Sigmoid colon (tissue), 7 donors: ENCODE results near the gene NEURL1. TPM values are rescaled to one million over a fixed set of nuclear protein-coding genes. Genes with fewer than 3 reads are reported as not detected.

Source experiments
- DNase-seq: peaks from one replicate; pipeline ENCODE4 v3.0.0-alpha.2; 2019
- H3K27ac ChIP-seq, 4 donors: fragments of 200-600 bp; sonication (generic); one replicate each; pipeline ENCODE4 v1.5.1; 2016 to 2019; ENCODE audit warnings: mild to moderate bottlenecking in 1 of 4
- H3K27me3 ChIP-seq, 3 donors: fragments of 200-600 bp; sonication (generic); one replicate each; pipeline ENCODE4 v1.5.1; 2019; ENCODE audit warnings: mild to moderate bottlenecking in 1 of 3
- H3K36me3 ChIP-seq, 4 donors: fragments of 200-600 bp; sonication (generic); one replicate each; pipeline ENCODE4 v1.5.1; 2016 to 2019
- H3K4me1 ChIP-seq, 4 donors: fragments of 200-600 bp; sonication (generic); one replicate each; pipeline ENCODE4 v1.5.1; 2017 to 2019
- H3K4me3 ChIP-seq, 4 donors: fragments of 200-600 bp; sonication (generic); one replicate each; pipeline ENCODE4 v1.5.1; 2017 to 2019; ENCODE audit warnings: mild to moderate bottlenecking in 2 of 4, moderate library complexity in 1 of 4
- H3K9me3 ChIP-seq, 4 donors: fragments of 200-600 bp in 3 of 4; sonication (generic) in 3 of 4; one replicate each; pipeline versions ENCODE4 v1.5.1 to v1.6.1; 2013 to 2019
- EP300 ChIP-seq, 4 donors: sonication (generic); formaldehyde crosslinking; IDR thresholded peaks; one replicate each; pipeline ENCODE4 v1.6.1; 2017; ENCODE audit warnings: antibody characterized with exemption in 4 of 4
- POLR2A ChIP-seq, 2 donors: fragments of 450-650 bp; IDR thresholded peaks; one replicate each; pipeline ENCODE4 v1.6.1; 2016; ENCODE audit warnings: antibody characterized with exemption in 2 of 2, mild to moderate bottlenecking in 2 of 2, moderate library complexity in 2 of 2
- POLR2AphosphoS5 ChIP-seq, 4 donors: sonication (generic); formaldehyde crosslinking; IDR thresholded peaks; one replicate each; pipeline ENCODE4 v1.6.1; 2017; ENCODE audit warnings: antibody characterized with exemption in 4 of 4
- WGBS, 2 donors: extraction: QIAGEN DNeasy Blood & Tissue Kit; methylation state at CpG; one replicate each; pipeline ENCODE4 v1.1.7; 2013; 5-methylcytosine and 5-hydroxymethylcytosine counted together
- intact Hi-C: fragments of 100-400 bp; cut with DNase I; formaldehyde crosslinking; loops from one replicate; pipeline ENCODE4 v1.15.1; 2023
- polyA plus RNA-seq, 3 donors: library from polyadenylated mRNA; stranded (reverse); fragments of 200-250 nt; gene quantifications; one replicate each; pipeline ENCODE4 v1.2.3, GENCODE V29; 2013
- total RNA-seq, 4 donors: library from RNA; depleted of rRNA; stranded (reverse); fragments of >200 nt; gene quantifications; one replicate each; pipeline ENCODE4 v1.1.0, GENCODE V29; 2016
- TF ChIP-seq, protein P1 (sequence below), 4 experiments: fragments of 450-650 bp in 3 of 4; fragments of 200-600 bp in 1 of 4; IDR thresholded peaks; one replicate each; pipeline ENCODE4 v1.5.1; 2016 to 2019; ENCODE audit warnings: antibody characterized with exemption in 4 of 4, mild to moderate bottlenecking in 3 of 4, moderate library complexity in 2 of 4
- donor health status: healthy with polysubstance abuse.
- donor health status: Bipolar disorder and iron deficiency.
- donor health status: healthy.

NEURL1 gene
- total and polyA plus RNA-seq, 7 donors: 0.41 to 54.1 (median 15.3) TPM; not detected in 1

DNA sequence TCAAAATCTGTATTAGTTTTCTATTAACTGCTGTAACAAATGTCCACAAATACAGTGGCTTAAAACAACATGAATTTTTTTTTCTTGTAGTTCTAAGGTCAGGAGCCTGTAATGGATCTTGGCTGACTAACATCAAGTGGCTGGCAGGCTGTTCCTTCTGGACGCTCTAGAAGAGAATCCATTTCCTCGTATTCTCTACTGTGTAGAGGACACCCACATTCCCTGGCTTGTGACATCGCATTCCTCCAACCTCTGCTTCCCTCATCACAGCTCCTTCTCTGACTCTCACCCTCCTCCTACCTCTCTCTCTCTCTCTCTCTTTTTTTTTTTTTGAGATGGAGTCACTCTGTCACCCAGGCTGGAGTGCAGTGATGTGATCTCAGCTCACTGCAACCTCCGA, 30.0 kb upstream of the NEURL1 start:
- Histone ChIP-seq H3K9me3 (no peaks in the 10 kb centered on the region), H3K4me1 (no peaks in the 10 kb centered on the region), H3K27ac (no peak overlapping the region), H3K4me3 (no peak overlapping the region), H3K27me3 (no peaks in the 10 kb centered on the region), H3K36me3 (no peaks in the 10 kb centered on the region)
- 83 to 87% methylated on average over 4 of the region's 4 CpGs for WGBS, 2 donors
- intact Hi-C loops: no loop called here
- no peak for TF ChIP-seq POLR2A (IDR thresholded peaks at IDR 0.05)
- TF ChIP-seq POLR2AphosphoS5 (IDR thresholded peaks at IDR 0.05): no peak
- TF ChIP-seq, protein P1, sequence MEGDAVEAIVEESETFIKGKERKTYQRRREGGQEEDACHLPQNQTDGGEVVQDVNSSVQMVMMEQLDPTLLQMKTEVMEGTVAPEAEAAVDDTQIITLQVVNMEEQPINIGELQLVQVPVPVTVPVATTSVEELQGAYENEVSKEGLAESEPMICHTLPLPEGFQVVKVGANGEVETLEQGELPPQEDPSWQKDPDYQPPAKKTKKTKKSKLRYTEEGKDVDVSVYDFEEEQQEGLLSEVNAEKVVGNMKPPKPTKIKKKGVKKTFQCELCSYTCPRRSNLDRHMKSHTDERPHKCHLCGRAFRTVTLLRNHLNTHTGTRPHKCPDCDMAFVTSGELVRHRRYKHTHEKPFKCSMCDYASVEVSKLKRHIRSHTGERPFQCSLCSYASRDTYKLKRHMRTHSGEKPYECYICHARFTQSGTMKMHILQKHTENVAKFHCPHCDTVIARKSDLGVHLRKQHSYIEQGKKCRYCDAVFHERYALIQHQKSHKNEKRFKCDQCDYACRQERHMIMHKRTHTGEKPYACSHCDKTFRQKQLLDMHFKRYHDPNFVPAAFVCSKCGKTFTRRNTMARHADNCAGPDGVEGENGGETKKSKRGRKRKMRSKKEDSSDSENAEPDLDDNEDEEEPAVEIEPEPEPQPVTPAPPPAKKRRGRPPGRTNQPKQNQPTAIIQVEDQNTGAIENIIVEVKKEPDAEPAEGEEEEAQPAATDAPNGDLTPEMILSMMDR (IDR thresholded peaks at IDR 0.05): no peak
- no peak for TF ChIP-seq EP300 (IDR thresholded peaks at IDR 0.05)
- no peak for DNase-seq

- Histone ChIP-seq H3K36me3 (no peaks in the 10 kb centered on the region), H3K4me3 (no peak overlapping the region), H3K4me1 (no peaks in the 10 kb centered on the region), H3K9me3 (no peaks in the 10 kb centered on the region), H3K27ac (no peak overlapping the region), H3K27me3 (no peaks in the 10 kb centered on the region)
- no peak for TF ChIP-seq POLR2A (IDR thresholded peaks at IDR 0.05)
- TF ChIP-seq EP300 (IDR thresholded peaks at IDR 0.05): no peak
- no peak for TF ChIP-seq POLR2AphosphoS5 (IDR thresholded peaks at IDR 0.05)
- TF ChIP-seq, protein P1 (IDR thresholded peaks at IDR 0.05): no peak
- WGBS, 2 donors: 83 to 89% methylated on average over 14 of the region's 14 CpGs
- intact Hi-C loops: no loop called here
- no peak for DNase-seq
Observed at GRCh38 chr10:103465411-103466179, 27.9 kb upstream of the NEURL1 start.

GRCh38 chr10:103466734-103467133, 26.8 kb upstream of the NEURL1 start:
- TF ChIP-seq POLR2AphosphoS5 (IDR thresholded peaks at IDR 0.05): no peak
- TF ChIP-seq, protein P1 (IDR thresholded peaks at IDR 0.05): no peak
- TF ChIP-seq EP300 (IDR thresholded peaks at IDR 0.05): no peak
- no peak for TF ChIP-seq POLR2A (IDR thresholded peaks at IDR 0.05)
- intact Hi-C loops: no loop called here

GRCh38 chr10:103467406-103467805, 26.1 kb upstream of the NEURL1 start:
- DNase-seq: no peak
- intact Hi-C loops: no loop called here
- WGBS, 2 donors: 82 to 89% methylated on average over 7 of the region's 7 CpGs
- Histone ChIP-seq H3K4me1 (no peaks in the 10 kb centered on the region), H3K36me3 (no peaks in the 10 kb centered on the region), H3K4me3 (no peak overlapping the region), H3K27me3 (no peaks in the 10 kb centered on the region), H3K9me3 (no peaks in the 10 kb centered on the region), H3K27ac (no peak overlapping the region)
- TF ChIP-seq POLR2AphosphoS5 (IDR thresholded peaks at IDR 0.05) (no peak), POLR2A (IDR thresholded peaks at IDR 0.05) (no peak), EP300 (IDR thresholded peaks at IDR 0.05) (no peak)
- TF ChIP-seq, protein P1 (IDR thresholded peaks at IDR 0.05): no peak

More at GRCh38 chr10:103466734-103467133, 26.8 kb upstream of the NEURL1 start:
- Histone ChIP-seq H3K27ac (no peak overlapping the region), H3K36me3 (no peaks in the 10 kb centered on the region), H3K27me3 (no peaks in the 10 kb centered on the region), H3K9me3 (no peaks in the 10 kb centered on the region), H3K4me1 (no peaks in the 10 kb centered on the region), H3K4me3 (no peak overlapping the region)
- no peak for DNase-seq
- 83 to 85% methylated on average over 3 of the region's 3 CpGs for whole genome bisulfite sequencing, 2 donors
